H9 (cell line): ENCODE results near the gene PDE8A. TPM values are rescaled to one million over a fixed set of nuclear protein-coding genes. Genes with fewer than 3 reads are reported as not detected.

Experiments used
- DNase-seq: peaks from one replicate; pipeline ENCODE4 v3.0.0-alpha.2; 2017
- H2AFZ ChIP-seq: one replicate; pipeline ENCODE4 v1.6.1; 2013; ENCODE audit warnings: mild to moderate bottlenecking, low read length, control low read depth, moderate library complexity
- H2AK5ac ChIP-seq: 2 replicates; pipeline ENCODE4 v1.6.1; 2013; ENCODE audit warnings: low read length, control low read depth, mixed read lengths; ENCODE audit not compliant: insufficient read length
- H2BK120ac ChIP-seq: one replicate; pipeline ENCODE4 v1.6.1; 2013; ENCODE audit warnings: low read depth, mild to moderate bottlenecking, low read length, control low read depth, inconsistent platforms; ENCODE audit not compliant: poor library complexity, severe bottlenecking
- H2BK12ac ChIP-seq: 2 replicates; pipeline ENCODE4 v1.6.1; 2013; ENCODE audit warnings: low read length, control low read depth, mixed read lengths, low read depth; ENCODE audit not compliant: insufficient read length
- H2BK15ac ChIP-seq: 2 replicates; pipeline ENCODE4 v1.6.1; 2013; ENCODE audit warnings: low read depth, low read length, control low read depth
- H2BK20ac ChIP-seq: one replicate; pipeline ENCODE4 v1.6.1; 2013; ENCODE audit warnings: low read depth, mild to moderate bottlenecking, low read length, control low read depth, inconsistent platforms; ENCODE audit not compliant: poor library complexity, severe bottlenecking
- H2BK5ac ChIP-seq: 2 replicates; pipeline ENCODE4 v1.6.1; 2013; ENCODE audit warnings: low read length, control low read depth, mixed read lengths; ENCODE audit not compliant: insufficient read length
- H3K14ac ChIP-seq: 2 replicates; pipeline ENCODE4 v1.6.1; 2013; ENCODE audit warnings: low read length, control low read depth; ENCODE audit not compliant: insufficient read depth
- H3K18ac ChIP-seq: 2 replicates; pipeline ENCODE4 v1.6.1; 2013; ENCODE audit warnings: low read depth, mild to moderate bottlenecking, mixed read lengths, low read length, control low read depth; ENCODE audit not compliant: insufficient read length
- H3K23ac ChIP-seq: 2 replicates; pipeline ENCODE4 v1.6.1; 2013; ENCODE audit warnings: low read length, control low read depth, mixed read lengths, low read depth; ENCODE audit not compliant: insufficient read length
- H3K23me2 ChIP-seq: 2 replicates; pipeline ENCODE4 v1.6.1; 2013; ENCODE audit warnings: low read depth, mild to moderate bottlenecking, mixed read lengths, low read length, control low read depth; ENCODE audit not compliant: insufficient read length, poor library complexity, severe bottlenecking
- H3K27ac ChIP-seq: 2 replicates; pipeline ENCODE4 v1.5.1; 2013; ENCODE audit warnings: low read length, control low read depth, mixed read lengths, low read depth; ENCODE audit not compliant: insufficient read length
- H3K27me3 ChIP-seq: 2 replicates; pipeline ENCODE4 v1.6.1; 2013; ENCODE audit warnings: low read length, control low read depth, inconsistent platforms; ENCODE audit not compliant: insufficient read depth
- H3K4ac ChIP-seq: 2 replicates; pipeline ENCODE4 v1.6.1; 2013; ENCODE audit warnings: low read depth, mild to moderate bottlenecking, control low read depth, inconsistent platforms, low read length, moderate library complexity
- H3K4me1 ChIP-seq: 2 replicates; pipeline ENCODE4 v1.6.1; 2013; ENCODE audit warnings: low read length, control low read depth, inconsistent platforms; ENCODE audit not compliant: insufficient read depth
- H3K4me2 ChIP-seq: 2 replicates; pipeline ENCODE4 v1.6.1; 2013; ENCODE audit warnings: low read length, control low read depth, mixed read lengths; ENCODE audit not compliant: insufficient read length, insufficient read depth
- H3K56ac ChIP-seq: 2 replicates; pipeline ENCODE4 v1.6.1; 2013; ENCODE audit warnings: low read depth, mild to moderate bottlenecking, mixed read lengths, low read length, control low read depth; ENCODE audit not compliant: insufficient read length
- H3K79me1 ChIP-seq: 2 replicates; pipeline ENCODE4 v1.6.1; 2013; ENCODE audit warnings: low read depth, mild to moderate bottlenecking, moderate library complexity, low read length, control low read depth, inconsistent platforms; ENCODE audit not compliant: insufficient read depth, poor library complexity, severe bottlenecking
- H3K79me2 ChIP-seq: 2 replicates; pipeline ENCODE4 v1.6.1; 2013; ENCODE audit warnings: low read length, control low read depth, inconsistent platforms; ENCODE audit not compliant: insufficient read depth
- H3K9ac ChIP-seq: 2 replicates; pipeline ENCODE4 v1.6.1; 2013; ENCODE audit warnings: low read length, control low read depth, mixed read lengths; ENCODE audit not compliant: insufficient read length; ENCODE audit errors: extremely low read depth
- H3K9me3 ChIP-seq: one replicate; pipeline ENCODE4 v1.6.1; 2013; ENCODE audit warnings: low read depth, low read length, inconsistent platforms; ENCODE audit not compliant: control insufficient read depth
- H3T11ph ChIP-seq: one replicate; pipeline ENCODE4 v1.6.1; 2013; ENCODE audit warnings: mild to moderate bottlenecking, low read length, control low read depth, inconsistent platforms
- H4K20me1 ChIP-seq: one replicate; pipeline ENCODE4 v1.6.1; 2013; ENCODE audit not compliant: control insufficient read depth, insufficient read length, insufficient read depth
- H4K5ac ChIP-seq: 2 replicates; pipeline ENCODE4 v1.6.1; 2013; ENCODE audit warnings: low read depth, mild to moderate bottlenecking, mixed read lengths, low read length, control low read depth; ENCODE audit not compliant: insufficient read length
- H4K8ac ChIP-seq: replicated peaks from 2 replicates; pipeline ENCODE4 v1.6.1; 2013; ENCODE audit warnings: low read length, control low read depth, mixed read lengths, low read depth; ENCODE audit not compliant: insufficient read length
- H4K91ac ChIP-seq: 2 replicates; pipeline ENCODE4 v1.6.1; 2013; ENCODE audit warnings: low read depth, mild to moderate bottlenecking, moderate library complexity, mixed read lengths, low read length, control low read depth; ENCODE audit not compliant: insufficient read length
- H3K27ac Mint-ChIP-seq, 3 experiments: 2 replicates in 2 of 3; 3 replicates in 1 of 3; pipeline ENCODE4 v1.8.0; 2020 to 2021; ENCODE audit warnings: mixed read lengths in 3 of 3, mild to moderate bottlenecking in 1 of 3, moderate library complexity in 1 of 3
- H3K27me3 Mint-ChIP-seq: 2 replicates; pipeline ENCODE4 v1.8.0; 2021; ENCODE audit warnings: low read depth, mild to moderate bottlenecking, moderate library complexity, mixed read lengths
- H3K36me3 Mint-ChIP-seq, 3 experiments: 2 replicates in 2 of 3; 3 replicates in 1 of 3; pipeline ENCODE4 v1.8.0; 2020 to 2021; ENCODE audit warnings: low read depth in 3 of 3, mixed read lengths in 3 of 3; ENCODE audit not compliant: insufficient read depth in 1 of 3
- H3K4me1 Mint-ChIP-seq, 2 experiments: 2 replicates each; pipeline ENCODE4 v1.8.0; 2020; ENCODE audit warnings: mixed read lengths in 2 of 2
- H3K4me3 Mint-ChIP-seq, 2 experiments: 2 replicates in 1 of 2; 3 replicates in 1 of 2; pipeline ENCODE4 v1.8.0; 2020 to 2021; ENCODE audit warnings: mild to moderate bottlenecking in 2 of 2, mixed read lengths in 2 of 2, moderate library complexity in 1 of 2
- H3K9me3 Mint-ChIP-seq, 2 experiments: 2 replicates in 1 of 2; 3 replicates in 1 of 2; pipeline ENCODE4 v1.8.0; 2020; ENCODE audit warnings: mild to moderate bottlenecking in 2 of 2, mixed read lengths in 2 of 2, moderate library complexity in 1 of 2
- WGBS: extraction: QIAGEN DNeasy Blood & Tissue Kit; methylation state at CpG from one replicate; pipeline ENCODE4 v1.1.7; 2013; ENCODE audit warnings: missing lambda C conversion rate, low lambda C conversion rate, mixed read lengths; ENCODE audit not compliant: insufficient read length; ENCODE audit errors: extremely low coverage; 5-methylcytosine and 5-hydroxymethylcytosine counted together
- total RNA-seq: library from RNA; stranded (reverse); gene quantifications from 2 replicates; pipeline ENCODE4 v1.2.1, GENCODE V29; 2021
- TF ChIP-seq, protein P1 (sequence below): fragments of 200-600 bp; sonication (generic); conservative IDR thresholded peaks from 3 replicates; pipeline ENCODE4 v1.8.0; 2021; ENCODE audit warnings: antibody characterized with exemption, mild to moderate bottlenecking

Gene PDE8A
- total RNA-seq, 1 experiment from 2014 or later: 9.3 TPM

GRCh38 chr15:84953136-84953535 lies 28.5 kb upstream of the PDE8A start:
- H2BK12ac ChIP-seq: no peak overlapping the region
- Mint-ChIP-seq H3K9me3 (peaks cover 0 to 6% of the 10 kb centered on the region in 2 experiments; a peak in 2 of 5 replicates), H3K27ac (no peak overlapping the region), H3K36me3 (0 out of 7 replicates have a peak, but pooled peaks cover 0 to 3% (median 0%) of the 10 kb centered on the region in 3 experiments), H3K4me1 (peaks cover 15% of the 10 kb centered on the region in 2 experiments; a peak in 3 of 4 replicates), H3K4me3 (no peak overlapping the region), H3K27me3 (no peaks in the 10 kb centered on the region)
- DNase-seq: no peak
- no peak overlapping the region for H2BK120ac ChIP-seq
- H4K20me1 ChIP-seq: no peaks in the 10 kb centered on the region
- no peak overlapping the region for H3K4ac ChIP-seq
- H2BK15ac ChIP-seq: no peak overlapping the region
- no peak overlapping the region for H2BK5ac ChIP-seq
- H3K18ac ChIP-seq: no peak overlapping the region
- no peak overlapping the region for H3T11ph ChIP-seq
- H3K23me2 ChIP-seq: no peaks in the 10 kb centered on the region
- H3K4me2 ChIP-seq: no peak overlapping the region
- no peaks in the 10 kb centered on the region for H3K79me1 ChIP-seq
- no peaks in the 10 kb centered on the region for H3K9me3 ChIP-seq
- TF ChIP-seq, protein P1, sequence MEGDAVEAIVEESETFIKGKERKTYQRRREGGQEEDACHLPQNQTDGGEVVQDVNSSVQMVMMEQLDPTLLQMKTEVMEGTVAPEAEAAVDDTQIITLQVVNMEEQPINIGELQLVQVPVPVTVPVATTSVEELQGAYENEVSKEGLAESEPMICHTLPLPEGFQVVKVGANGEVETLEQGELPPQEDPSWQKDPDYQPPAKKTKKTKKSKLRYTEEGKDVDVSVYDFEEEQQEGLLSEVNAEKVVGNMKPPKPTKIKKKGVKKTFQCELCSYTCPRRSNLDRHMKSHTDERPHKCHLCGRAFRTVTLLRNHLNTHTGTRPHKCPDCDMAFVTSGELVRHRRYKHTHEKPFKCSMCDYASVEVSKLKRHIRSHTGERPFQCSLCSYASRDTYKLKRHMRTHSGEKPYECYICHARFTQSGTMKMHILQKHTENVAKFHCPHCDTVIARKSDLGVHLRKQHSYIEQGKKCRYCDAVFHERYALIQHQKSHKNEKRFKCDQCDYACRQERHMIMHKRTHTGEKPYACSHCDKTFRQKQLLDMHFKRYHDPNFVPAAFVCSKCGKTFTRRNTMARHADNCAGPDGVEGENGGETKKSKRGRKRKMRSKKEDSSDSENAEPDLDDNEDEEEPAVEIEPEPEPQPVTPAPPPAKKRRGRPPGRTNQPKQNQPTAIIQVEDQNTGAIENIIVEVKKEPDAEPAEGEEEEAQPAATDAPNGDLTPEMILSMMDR: no peak
- no peak overlapping the region for H4K91ac ChIP-seq
- no peak overlapping the region for H4K5ac ChIP-seq
- H2AK5ac ChIP-seq: no peak overlapping the region
- no peak overlapping the region for H4K8ac ChIP-seq
- no CpG with 5 or more reads among the region's 4 CpGs for WGBS
- H3K14ac ChIP-seq: no peak overlapping the region
- no peak overlapping the region for H3K9ac ChIP-seq
- no peaks in the 10 kb centered on the region for H3K79me2 ChIP-seq
- H2AFZ ChIP-seq: no peak overlapping the region
- no peaks in the 10 kb centered on the region; the same call in 1 of the 2 replicates for H3K27me3 ChIP-seq
- H3K23ac ChIP-seq: no peak overlapping the region
- H3K4me1 ChIP-seq: no peaks in the 10 kb centered on the region
- H2BK20ac ChIP-seq: no peak overlapping the region
- no peak overlapping the region for H3K27ac ChIP-seq
- no peak overlapping the region for H3K56ac ChIP-seq
